ENCODE results near the gene SQSTM1.

- no peak for TF ChIP-seq CTCF (IDR thresholded peaks at IDR 0.05; ENCODE audit: insufficient read depth, low read length, poor library complexity, severe bottlenecking)
- no peak for TF ChIP-seq EZH2phosphoT487 (conservative IDR thresholded peaks at IDR 0.05; ENCODE audit: low read length)
Measured at GRCh38 chr5:179816401-179816795, 4.3 kb upstream of the SQSTM1 start.
